Measurements from ENCODE around the gene CLCF1. TPM values are rescaled to one million over a fixed set of nuclear protein-coding genes. Genes with fewer than 3 reads are reported as not detected.
A peak's percentile ranks its signal among the peaks of the same experiment; 100 is the strongest.

The CLCF1 gene
- total and polyA plus RNA-seq, 2 of the 13 experiments (the other 11 are each of a cell fraction or from before 2014, with no cell fraction given), result 0.49 to 0.78 TPM

DNA sequence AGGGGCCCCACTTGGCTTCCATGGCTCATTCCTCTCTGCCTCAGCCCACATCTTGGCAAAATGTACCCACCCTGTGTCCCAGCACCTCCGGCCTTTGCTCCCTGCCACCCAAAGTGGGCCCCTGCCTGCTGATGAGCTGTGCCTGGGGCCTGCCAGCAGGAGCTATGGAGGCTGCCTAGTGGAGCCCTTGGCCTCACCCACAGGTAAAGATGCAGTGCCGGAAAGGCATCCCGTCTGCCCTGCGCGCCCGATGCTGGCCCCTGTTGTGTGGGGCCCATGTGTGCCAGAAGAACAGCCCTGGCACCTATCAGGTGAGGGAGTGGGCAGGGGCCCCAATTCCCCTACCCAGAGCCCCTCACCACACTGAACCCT lies 31.8 kb upstream of the CLCF1 start:
- no TSS peak for BruUV-seq (replicated peaks)
- no peak for FAIRE-seq
- H2AFZ ChIP-seq (ENCODE audit: low read length), result no peak overlapping the region
- peaks cover 2 to 4% of the 10 kb centered on the region in 2 experiments; a peak in 1 of 5 replicates for H3K27me3 ChIP-seq (ENCODE audit: control insufficient read depth in 1 of 2, insufficient read depth in 2 of 2, low read length in 2 of 2)
- no peak for ATAC-seq
- peak overlapping the region in 1 of 3 experiments; percentile 57; a peak in 1 of 6 replicates for H3K4me3 ChIP-seq (replicated peaks in 1 of 3; ENCODE audit: insufficient read depth in 1 of 3, low read depth in 2 of 3, low read length in 3 of 3)
- H3K79me2 ChIP-seq (ENCODE audit: insufficient read depth, low read length), result peaks cover 11% of the 10 kb centered on the region
- H3K27ac ChIP-seq (ENCODE audit: extremely low read length, insufficient read depth, low read length), result no peak overlapping the region
- peaks cover 0 to 3% of the 10 kb centered on the region in 2 experiments; a peak in 1 of 5 replicates for H3K36me3 ChIP-seq (replicated peaks in 1 of 2; ENCODE audit: control insufficient read depth in 1 of 2, insufficient read depth in 2 of 2, low read length in 2 of 2)
- no peak overlapping the region for H3K9ac ChIP-seq (ENCODE audit: insufficient read depth, low read depth, low read length)
- WGBS (ENCODE audit: low lambda C conversion rate), result no CpG with 5 or more reads among the region's 6 CpGs
- ChIA-PET CTCF (ENCODE audit: low intra/inter-chr PET ratio, low total read pairs) (no interaction called here), POLR2A (interaction anchor here (4.4 to 6.2 kb wide), 2 partner anchors 15 to 51 kb away, joined by 42 to 78 read pairs; partner anchors contain the start of gene POLD4)
- TF ChIP-seq ZSCAN21 (CRISPR knock-in tag; IDR thresholded peaks at IDR 0.05; ENCODE audit: borderline replicate concordance), result 0 out of 2 replicates have a peak, but pooled peaks have one; percentile 25
- TF ChIP-seq, protein P1, sequence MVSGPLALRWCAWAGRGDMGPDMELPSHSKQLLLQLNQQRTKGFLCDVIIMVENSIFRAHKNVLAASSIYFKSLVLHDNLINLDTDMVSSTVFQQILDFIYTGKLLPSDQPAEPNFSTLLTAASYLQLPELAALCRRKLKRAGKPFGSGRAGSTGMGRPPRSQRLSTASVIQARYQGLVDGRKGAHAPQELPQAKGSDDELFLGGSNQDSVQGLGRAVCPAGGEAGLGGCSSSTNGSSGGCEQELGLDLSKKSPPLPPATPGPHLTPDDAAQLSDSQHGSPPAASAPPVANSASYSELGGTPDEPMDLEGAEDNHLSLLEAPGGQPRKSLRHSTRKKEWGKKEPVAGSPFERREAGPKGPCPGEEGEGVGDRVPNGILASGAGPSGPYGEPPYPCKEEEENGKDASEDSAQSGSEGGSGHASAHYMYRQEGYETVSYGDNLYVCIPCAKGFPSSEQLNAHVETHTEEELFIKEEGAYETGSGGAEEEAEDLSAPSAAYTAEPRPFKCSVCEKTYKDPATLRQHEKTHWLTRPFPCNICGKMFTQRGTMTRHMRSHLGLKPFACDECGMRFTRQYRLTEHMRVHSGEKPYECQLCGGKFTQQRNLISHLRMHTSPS (CRISPR knock-in tag; IDR thresholded peaks at IDR 0.05; ENCODE audit: low read depth), result peak; percentile 3; the same call in 1 of the 2 replicates
- no peak for TF ChIP-seq PHF5A (CRISPR knock-in tag; IDR thresholded peaks at IDR 0.05; ENCODE audit: low read depth, unreplicated experiment)
- TF ChIP-seq HES4 (CRISPR knock-in tag; IDR thresholded peaks at IDR 0.05; ENCODE audit: borderline replicate concordance), result 0 out of 2 replicates have a peak, but pooled peaks have one; percentile 31
- peak; percentile 45; the same call in 1 of the 2 replicates for TF ChIP-seq ZNF563 (CRISPR knock-in tag; IDR thresholded peaks at IDR 0.05)
- no peak for TF ChIP-seq ZNF652 (CRISPR knock-in tag; IDR thresholded peaks at IDR 0.05; ENCODE audit: borderline replicate concordance, low read depth)
- peak; percentile 37; the same call in 1 of the 2 replicates for TF ChIP-seq KDM2A (CRISPR knock-in tag; IDR thresholded peaks at IDR 0.05; ENCODE audit: borderline replicate concordance, low read depth)
- peak; percentile 32 for TF ChIP-seq AGO2 (optimal IDR thresholded peaks at IDR 0.05; ENCODE audit: low read depth, low read length)
- TF ChIP-seq HNRNPL (IDR thresholded peaks at IDR 0.05; ENCODE audit: low read depth, low read length), result peak; percentile 88
- no peaks in the 10 kb centered on the region for H3K9me3 ChIP-seq (ENCODE audit: low read length)
- H4K20me1 ChIP-seq (ENCODE audit: insufficient read depth, low read length), result peaks cover 3% of the 10 kb centered on the region; the same call in 1 of the 2 replicates
- intact Hi-C loops (cut with micrococcal nuclease; ENCODE audit: unreplicated experiment), result no loop called here
- H3K4me2 ChIP-seq (ENCODE audit: low read depth, low read length), result peak overlapping the region; percentile 69
- in situ Hi-C loops (cut with HindIII; ENCODE audit: extremely low pct_ligation_motif_present, low pct_unique_long_range_greater_than_20kb), result no loop called here
- H3K4me1 ChIP-seq (ENCODE audit: insufficient read depth, low read length), result peaks cover 61% of the 10 kb centered on the region
- no peak for DNase-seq (ENCODE audit: low spot score)

Data from HepG2 (cell line).